Cerebellar cortex (tissue), 1 donor: ENCODE measurements around the gene CHD2.

Source experiments
- DNase-seq: peaks from one replicate; pipeline ENCODE4 v3.0.0-alpha.2; 2015; ENCODE audit warnings: low spot score

CHD2 gene

DNA sequence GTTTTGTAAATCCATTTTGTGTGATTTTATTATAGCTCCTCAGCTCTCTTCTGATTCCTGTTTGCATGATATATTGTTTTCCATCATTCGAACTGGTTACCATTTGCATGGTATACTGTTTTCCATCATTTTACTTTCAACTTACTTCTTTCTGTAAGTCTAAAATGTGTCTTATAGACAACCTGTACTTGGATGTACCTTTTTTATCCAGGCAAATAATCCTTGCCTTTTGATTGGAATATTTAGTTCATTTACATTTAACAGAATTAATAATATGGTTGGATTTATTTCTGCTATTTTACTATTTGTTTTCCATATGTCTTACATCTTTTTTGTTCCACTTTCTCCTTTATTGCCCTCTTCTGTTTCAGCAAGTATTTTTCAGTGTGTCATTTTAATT, 62.8 kb downstream of the CHD2 start:
- no peak for DNase-seq

- no peak for DNase-seq
Observed at GRCh38 chr15:92963794-92964193, 63.7 kb downstream of the CHD2 start.

DNA sequence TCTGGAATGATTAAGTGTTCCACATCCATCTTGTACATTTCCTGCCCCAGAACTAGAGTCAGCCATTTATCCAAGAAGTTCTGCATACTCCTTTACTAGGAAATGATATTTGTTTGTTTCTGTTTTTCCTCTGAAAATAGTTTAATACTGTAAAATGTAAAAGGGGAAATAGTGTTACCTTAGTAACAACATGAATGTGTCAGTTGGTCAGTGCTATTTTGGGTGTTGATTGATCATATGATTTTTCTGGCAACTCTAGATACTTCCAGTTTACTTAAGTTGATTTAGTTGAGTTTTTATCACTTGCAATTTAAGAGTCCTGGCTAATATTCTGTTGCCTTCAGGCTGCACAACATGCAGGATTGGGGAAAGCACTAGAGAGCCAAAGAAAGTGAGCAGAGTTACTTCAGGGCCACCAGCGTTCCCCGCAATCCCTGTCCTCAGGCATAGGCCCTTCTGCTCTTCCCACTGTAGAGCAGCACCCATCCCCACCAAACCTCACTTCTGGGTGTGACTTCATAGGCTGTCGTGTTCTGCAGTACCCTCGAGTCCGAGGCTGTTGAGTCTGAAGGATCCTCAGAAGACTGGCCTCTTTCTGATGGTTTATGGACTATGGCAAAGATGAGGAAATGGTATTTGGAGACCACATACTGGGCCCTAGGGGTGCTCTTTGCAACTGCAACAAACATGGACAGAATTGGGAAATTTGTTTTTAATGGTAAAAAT, 69.0 kb downstream of the CHD2 start:
- DNase-seq: no peak

DNA sequence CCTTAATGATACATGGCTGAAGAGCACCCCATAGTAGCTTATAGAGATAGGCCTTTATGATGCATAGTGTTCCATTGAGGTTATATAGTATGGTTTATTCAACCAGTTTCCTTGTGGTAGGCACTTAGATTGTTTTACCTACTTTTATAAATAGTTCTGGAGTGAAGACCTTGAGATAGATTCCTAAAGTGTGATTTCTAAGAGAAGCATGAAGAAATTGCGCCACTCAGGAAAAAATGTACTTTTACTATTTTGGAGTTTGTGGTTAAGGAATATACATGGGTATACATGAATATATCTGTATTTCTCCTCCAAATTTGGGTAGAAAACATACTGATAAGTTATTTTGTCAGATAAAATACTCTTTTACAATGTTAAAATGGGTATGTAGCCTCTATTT, 70.5 kb downstream of the CHD2 start:
- DNase-seq: no peak

- no peak for DNase-seq
Observed at GRCh38 chr15:92971081-92971480, 71.0 kb downstream of the CHD2 start.

GRCh38 chr15:92971713-92972112, 71.6 kb downstream of the CHD2 start:
- no peak for DNase-seq

DNA sequence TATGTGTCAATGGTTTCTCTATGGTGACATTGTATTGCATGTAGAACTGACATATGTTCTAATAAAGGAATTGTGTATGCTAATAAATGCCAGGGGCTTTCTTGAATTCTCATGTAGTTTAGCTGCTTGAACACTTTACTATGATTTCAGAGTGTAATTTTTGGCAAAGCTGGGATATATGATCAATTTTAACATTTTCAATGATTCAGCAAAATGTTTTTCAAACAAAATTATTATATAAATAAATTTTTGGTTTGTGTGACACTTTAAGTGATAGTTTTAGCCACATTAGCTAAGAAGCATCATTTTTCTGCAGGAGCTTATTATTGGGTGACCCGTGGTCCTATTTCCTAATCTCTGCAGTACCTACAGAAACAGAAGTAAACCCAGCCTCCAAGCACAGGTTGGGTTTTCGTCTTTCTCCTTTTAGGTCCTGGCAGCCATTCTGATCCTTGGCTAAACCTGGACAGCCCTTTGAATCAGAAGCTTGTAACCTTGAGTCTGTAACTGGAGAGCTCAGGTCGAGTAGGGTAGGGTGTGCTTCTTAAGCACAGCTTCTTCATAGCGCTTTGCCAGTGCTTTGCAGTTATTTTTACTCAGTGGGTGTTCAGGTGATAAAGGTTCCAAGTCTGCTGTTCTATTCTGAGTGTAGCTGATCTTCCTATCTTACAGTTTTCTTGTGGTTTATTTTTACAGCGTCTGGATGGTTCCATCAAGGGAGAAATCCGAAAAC, 74.2 kb downstream of the CHD2 start:
- no peak for DNase-seq

DNA sequence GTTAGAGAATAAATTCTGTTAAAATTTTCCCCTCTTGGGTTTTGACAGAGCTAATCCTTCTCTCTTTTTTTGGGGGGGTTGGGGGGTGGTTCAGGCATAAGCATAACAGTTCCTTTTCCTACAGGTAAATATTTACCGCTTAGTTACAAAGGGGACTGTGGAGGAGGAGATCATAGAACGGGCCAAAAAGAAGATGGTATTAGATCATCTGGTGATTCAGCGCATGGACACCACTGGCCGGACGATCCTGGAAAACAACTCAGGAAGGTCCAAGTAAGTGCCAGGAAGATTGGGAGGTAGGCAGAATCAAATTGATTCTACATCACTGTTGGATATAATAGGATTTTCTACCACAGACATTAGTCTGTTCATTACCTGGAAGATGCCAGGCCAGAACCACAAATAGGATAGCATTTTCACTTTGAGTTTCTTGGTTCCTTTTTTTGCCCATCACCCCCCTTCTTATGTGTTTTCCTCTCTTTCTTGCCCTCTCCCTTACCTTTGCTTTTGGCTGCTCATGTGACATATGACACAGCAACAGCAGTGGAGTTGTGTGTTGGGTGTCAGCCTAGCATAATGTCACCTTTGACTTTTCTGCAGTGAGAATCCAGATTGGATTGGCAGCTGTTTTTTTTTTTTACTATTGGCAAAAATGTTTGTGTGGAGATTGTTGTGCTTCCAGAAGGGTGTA, 79.0 kb downstream of the CHD2 start:
- DNase-seq: no peak

DNA sequence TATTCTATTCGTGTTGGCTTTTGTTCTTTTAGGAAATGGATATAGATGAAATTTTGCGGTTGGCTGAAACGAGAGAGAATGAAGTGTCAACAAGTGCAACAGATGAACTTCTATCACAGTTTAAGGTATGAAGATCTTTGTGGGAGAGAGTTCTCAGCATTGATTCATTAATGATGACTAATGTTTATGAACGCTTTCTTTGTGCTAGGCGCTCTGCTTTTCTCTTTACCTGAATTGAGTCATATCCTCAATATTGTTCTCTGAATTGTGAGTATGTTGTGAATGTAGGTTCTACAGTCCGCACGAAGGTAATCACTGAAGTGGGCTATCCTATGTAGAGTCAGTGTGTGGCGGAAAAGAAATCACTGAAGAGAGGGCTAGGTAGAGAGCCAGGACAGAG, 81.2 kb downstream of the CHD2 start:
- no peak for DNase-seq

DNA sequence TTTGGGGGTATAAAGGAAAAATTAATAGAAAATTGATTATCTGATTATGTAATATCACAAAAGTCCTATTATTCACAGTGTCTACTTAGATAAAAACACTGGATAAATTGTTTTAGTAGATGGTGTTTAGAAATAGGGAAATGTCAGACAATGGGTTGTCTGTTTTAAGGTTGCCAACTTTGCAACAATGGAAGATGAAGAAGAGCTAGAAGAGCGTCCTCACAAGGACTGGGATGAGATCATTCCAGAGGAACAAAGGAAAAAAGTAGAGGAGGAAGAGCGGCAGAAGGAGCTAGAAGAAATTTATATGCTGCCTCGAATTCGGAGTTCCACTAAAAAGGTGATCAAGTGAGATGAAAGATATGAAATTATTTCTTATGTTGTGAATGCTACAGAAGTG, 84.0 kb downstream of the CHD2 start:
- no peak for DNase-seq

- DNase-seq: no peak
Observed at GRCh38 chr15:92989470-92989869, 89.3 kb downstream of the CHD2 start.

GRCh38 chr15:92990031-92990430, 89.9 kb downstream of the CHD2 start:
- DNase-seq: no peak

DNA sequence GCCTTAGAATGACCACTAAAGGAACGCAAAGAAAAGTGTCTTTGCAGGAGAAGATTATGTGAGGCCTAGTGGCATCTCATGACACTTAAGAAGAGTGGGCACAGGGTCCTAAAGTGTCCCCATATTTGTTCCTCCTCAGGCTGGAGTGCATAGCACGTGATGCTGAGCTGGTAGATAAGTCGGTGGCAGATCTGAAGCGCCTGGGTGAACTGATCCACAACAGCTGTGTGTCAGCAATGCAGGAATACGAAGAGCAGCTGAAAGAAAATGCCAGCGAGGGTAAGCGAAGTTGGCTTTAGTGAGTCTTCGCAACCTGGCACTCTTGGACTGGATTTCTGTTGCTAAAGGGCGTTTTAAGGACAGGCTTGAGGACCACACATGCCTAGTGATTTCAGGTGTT, 92.6 kb downstream of the CHD2 start:
- DNase-seq: no peak

DNA sequence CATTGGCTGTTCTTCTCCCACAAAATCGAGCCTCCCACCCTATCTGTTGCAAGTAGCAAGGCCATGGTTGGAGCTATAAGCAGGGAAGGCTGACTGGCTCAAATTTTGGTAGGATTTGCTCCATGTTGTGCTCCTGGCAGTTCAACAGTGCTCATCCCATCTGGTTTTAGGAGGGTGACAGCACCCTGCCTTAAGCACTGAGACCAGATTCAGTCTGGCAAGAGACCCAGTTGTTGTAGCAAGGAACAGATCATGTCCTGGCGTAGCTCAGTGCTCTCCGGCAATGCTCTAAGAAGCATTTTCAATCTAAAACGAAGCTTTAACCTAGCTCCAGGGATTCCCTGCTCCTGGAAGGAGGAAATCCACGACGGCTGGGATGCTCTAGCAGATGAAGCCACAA, 97.7 kb downstream of the CHD2 start:
- peak; percentile 73 for DNase-seq

DNA sequence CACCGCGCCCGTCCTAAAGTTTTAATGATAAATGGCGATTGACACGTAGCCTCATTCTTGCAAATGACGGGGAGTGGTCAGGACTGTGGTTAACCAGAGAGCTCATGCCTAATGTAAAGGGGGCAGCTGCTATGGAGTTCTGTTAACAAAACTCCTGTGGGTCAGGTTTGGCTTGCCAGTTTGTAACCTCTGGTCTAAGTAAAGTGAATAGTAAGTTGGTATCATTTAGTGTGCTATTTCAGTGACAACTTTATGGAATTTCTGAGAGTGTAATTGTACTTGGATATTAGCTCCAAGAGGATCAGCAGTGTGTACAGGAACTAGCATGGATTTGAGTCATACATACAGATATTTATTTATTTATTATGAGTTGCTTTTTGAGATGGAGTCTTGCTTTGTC, 101.0 kb downstream of the CHD2 start:
- no peak for DNase-seq

GRCh38 chr15:93001881-93002280, 101.8 kb downstream of the CHD2 start:
- no peak for DNase-seq

DNA sequence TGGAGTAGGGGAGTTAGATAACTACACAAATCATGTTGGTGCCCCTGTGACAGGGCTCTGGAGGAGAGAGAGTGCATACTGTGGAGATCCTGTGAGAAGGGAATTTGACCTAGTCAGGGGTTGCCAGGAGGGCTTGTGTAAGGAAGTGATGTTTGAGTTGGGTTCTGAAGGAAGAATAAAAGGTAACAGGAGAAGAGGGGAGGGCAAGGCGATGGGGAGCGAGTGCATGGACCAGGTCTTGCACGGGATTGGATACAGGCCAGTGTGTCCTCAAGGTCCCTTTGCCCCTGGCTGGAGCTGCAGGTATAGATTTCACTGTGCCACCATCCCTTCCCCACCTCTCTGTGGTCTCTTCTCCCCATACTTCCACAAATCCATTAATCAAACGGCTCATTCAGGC, 105.0 kb downstream of the CHD2 start:
- no peak for DNase-seq

DNA sequence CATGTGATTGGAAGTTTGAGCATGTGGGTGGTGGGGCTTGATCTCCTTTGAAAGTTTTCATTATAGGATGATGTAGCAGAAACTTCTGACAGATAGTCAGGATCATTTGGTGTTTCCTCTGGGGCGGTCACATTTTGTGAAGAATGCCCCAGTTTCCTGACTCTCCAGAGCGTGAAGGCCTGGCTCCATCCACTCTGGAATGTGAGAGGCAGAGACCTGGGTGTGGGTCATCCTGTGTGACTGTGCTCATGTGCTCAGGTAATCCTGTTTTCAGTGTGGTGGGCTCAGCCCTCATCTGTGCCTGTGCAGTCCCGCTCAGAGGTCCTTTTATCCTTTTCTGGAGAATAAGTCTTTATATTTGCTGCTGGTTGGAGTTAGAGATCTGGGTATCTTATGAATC, 107.9 kb downstream of the CHD2 start:
- no peak for DNase-seq

DNA sequence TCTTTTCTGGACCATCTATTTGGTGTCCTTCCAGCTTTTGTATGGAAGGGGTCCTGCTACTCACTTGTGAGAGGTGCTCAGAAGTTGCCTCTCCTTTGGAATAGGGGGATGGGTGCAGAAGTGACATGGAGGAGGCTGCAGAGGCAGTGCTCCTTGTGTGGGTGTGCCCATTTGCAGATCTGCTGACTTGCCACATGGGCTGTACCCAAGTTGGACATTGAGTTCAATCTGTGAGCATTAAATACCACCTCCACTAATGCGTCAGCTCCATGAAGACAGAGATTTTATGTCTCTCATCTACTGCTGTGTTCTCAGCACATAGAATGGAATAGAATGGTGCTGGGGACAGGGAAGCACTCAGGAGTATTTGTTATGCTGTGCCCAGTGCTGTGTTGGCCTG, 112.7 kb downstream of the CHD2 start:
- no peak for DNase-seq

GRCh38 chr15:93017526-93017925, 117.4 kb downstream of the CHD2 start:
- DNase-seq: no peak

- DNase-seq: peak; percentile 65
Observed at GRCh38 chr15:93018574-93018973, 118.5 kb downstream of the CHD2 start.

GRCh38 chr15:93019090-93019489, 119.0 kb downstream of the CHD2 start:
- no peak for DNase-seq

GRCh38 chr15:93019971-93020370, 119.8 kb downstream of the CHD2 start:
- DNase-seq: no peak
